Measurements from ENCODE around the gene ADAMTS2.

GRCh38 chr5:179290681-179291540 is 54.4 kb downstream of the ADAMTS2 start:
- TF ChIP-seq ZBTB33 (IDR thresholded peaks at IDR 0.05; ENCODE audit: extremely low read depth, insufficient replicate concordance, low read length), result no peak
- no peak for TF ChIP-seq POLR2A (IDR thresholded peaks at IDR 0.05; ENCODE audit: borderline replicate concordance, extremely low read depth, insufficient read depth, insufficient read length)
- TF ChIP-seq CTCF (IDR thresholded peaks at IDR 0.05 in 2 of 3, conservative IDR thresholded peaks at IDR 0.05 in 1 of 3; ENCODE audit: borderline replicate concordance in 1 of 3, insufficient read depth in 1 of 3, low read depth in 2 of 3, low read length in 2 of 3), result no peak

Data from HCT116 (cell line).